ENCODE data around the gene TWNK. TPM values are rescaled to one million over a fixed set of nuclear protein-coding genes. Genes with fewer than 3 reads are reported as not detected.

The TWNK gene
- total and polyA plus RNA-seq, 2 of the 4 experiments (the other 2 are of a cell fraction) = 7.7 to 8.8 TPM

DNA sequence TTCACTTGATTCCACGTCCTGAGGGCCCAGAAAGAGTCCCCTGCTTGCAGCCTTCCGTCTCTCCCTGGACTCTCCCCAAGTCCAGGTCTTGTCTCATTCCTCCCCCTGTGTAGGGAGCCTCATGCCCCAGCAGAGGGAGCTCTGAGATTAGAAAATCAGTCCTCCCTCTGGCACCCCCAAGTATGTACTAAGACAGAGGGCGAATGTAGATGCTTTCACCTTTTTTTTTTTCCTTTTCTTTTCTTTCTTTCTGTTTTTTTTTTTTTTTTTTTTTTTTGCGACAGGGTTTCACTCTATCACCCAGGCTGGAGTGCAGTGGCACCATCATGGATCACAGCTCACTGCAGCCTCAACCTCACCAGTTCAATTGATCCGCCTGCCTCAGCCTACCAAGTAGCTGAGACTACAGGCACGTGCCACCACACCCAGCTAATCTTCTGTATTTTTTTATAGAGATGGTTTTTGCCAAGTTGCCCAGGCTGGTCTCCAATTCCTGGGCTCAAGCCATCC lies 54.0 kb downstream of the TWNK start:
- Histone ChIP-seq H3K9me1 (ENCODE audit: insufficient read depth, low read length) (peaks cover 5% of the 10 kb centered on the region; the same call in 1 of the 2 replicates), H3K56ac (ENCODE audit: extremely low read depth, insufficient read depth, low read length) (no peak overlapping the region), H3K9ac (ENCODE audit: low read depth, low read length) (no peak overlapping the region), H4K20me1 (ENCODE audit: insufficient read depth, low read length) (peaks cover 7% of the 10 kb centered on the region; the same call in 1 of the 2 replicates), H3K14ac (replicated peaks; ENCODE audit: low read depth, low read length) (no peak overlapping the region), H2BK15ac (ENCODE audit: low read depth, low read length) (no peak overlapping the region), H4K5ac (ENCODE audit: low read depth, low read length) (no peak overlapping the region), H2BK5ac (ENCODE audit: low read depth, low read length, poor library complexity, severe bottlenecking) (no peak overlapping the region), H3K9me3 (ENCODE audit: control insufficient read depth, insufficient read depth, low read length) (no peaks in the 10 kb centered on the region), H2AFZ (replicated peaks; ENCODE audit: low read length, poor library complexity) (peak overlapping the region; percentile 52), H3K4me2 (ENCODE audit: low read depth, low read length) (no peak overlapping the region), H3K27ac (ENCODE audit: insufficient read depth, low read length) (no peak overlapping the region), H3K23ac (ENCODE audit: low read depth, low read length) (no peak overlapping the region), H4K91ac (ENCODE audit: insufficient read depth, low read depth, low read length) (no peak overlapping the region), H3K79me1 (ENCODE audit: low read depth in 1 of 2, low read length in 2 of 2) (peaks cover 7 to 21% of the 10 kb centered on the region in 2 experiments; a peak in 3 of 4 replicates), H3K4me3 (ENCODE audit: insufficient read depth, low read depth, low read length) (no peak overlapping the region), H2BK20ac (ENCODE audit: low read depth, low read length) (no peak overlapping the region), H2BK120ac (ENCODE audit: low read depth, low read length) (no peak overlapping the region), H3K27me3 (ENCODE audit: control insufficient read depth, insufficient read depth, low read length) (no peaks in the 10 kb centered on the region), H3K4ac (ENCODE audit: low read depth, low read length) (no peak overlapping the region), H3K18ac (ENCODE audit: low read depth, low read length) (no peak overlapping the region), H3K4me1 (ENCODE audit: control insufficient read depth, insufficient read depth, low read length) (peaks cover 10% of the 10 kb centered on the region), H3K36me3 (ENCODE audit: control insufficient read depth, insufficient read depth, low read length) (peaks cover 32% of the 10 kb centered on the region), H4K8ac (ENCODE audit: low read depth in 2 of 2, low read length in 2 of 2) (peak overlapping the region in 1 of 2 experiments; percentile 5; a peak in 1 of 4 replicates), H2AK5ac (ENCODE audit: low read depth, low read length) (no peak overlapping the region), H2AK9ac (replicated peaks; ENCODE audit: low read depth, low read length, poor library complexity) (no peak overlapping the region)
- in situ Hi-C loops (cut with MboI; ENCODE audit: low sequenced_read_pairs) (no loop called here), intact Hi-C loops (cut with micrococcal nuclease) (loop anchor here (1.0 kb wide), 2 partner anchors 27 to 101 kb away; no protein-coding TSS in a partner anchor), dilution Hi-C loops (cut with HindIII; ENCODE audit: low sequenced_read_pairs, unreplicated experiment) (no loop called here)
- DNase-seq = peak; percentile 88
- TF ChIP-seq, protein P1, sequence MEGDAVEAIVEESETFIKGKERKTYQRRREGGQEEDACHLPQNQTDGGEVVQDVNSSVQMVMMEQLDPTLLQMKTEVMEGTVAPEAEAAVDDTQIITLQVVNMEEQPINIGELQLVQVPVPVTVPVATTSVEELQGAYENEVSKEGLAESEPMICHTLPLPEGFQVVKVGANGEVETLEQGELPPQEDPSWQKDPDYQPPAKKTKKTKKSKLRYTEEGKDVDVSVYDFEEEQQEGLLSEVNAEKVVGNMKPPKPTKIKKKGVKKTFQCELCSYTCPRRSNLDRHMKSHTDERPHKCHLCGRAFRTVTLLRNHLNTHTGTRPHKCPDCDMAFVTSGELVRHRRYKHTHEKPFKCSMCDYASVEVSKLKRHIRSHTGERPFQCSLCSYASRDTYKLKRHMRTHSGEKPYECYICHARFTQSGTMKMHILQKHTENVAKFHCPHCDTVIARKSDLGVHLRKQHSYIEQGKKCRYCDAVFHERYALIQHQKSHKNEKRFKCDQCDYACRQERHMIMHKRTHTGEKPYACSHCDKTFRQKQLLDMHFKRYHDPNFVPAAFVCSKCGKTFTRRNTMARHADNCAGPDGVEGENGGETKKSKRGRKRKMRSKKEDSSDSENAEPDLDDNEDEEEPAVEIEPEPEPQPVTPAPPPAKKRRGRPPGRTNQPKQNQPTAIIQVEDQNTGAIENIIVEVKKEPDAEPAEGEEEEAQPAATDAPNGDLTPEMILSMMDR (conservative IDR thresholded peaks at IDR 0.05; ENCODE audit: low read depth, low read length) = peak; percentile 92
- TF ChIP-seq SMC3 (IDR thresholded peaks at IDR 0.05; ENCODE audit: low read depth, low read length) (peak; percentile 83), RAD21 (IDR thresholded peaks at IDR 0.05; ENCODE audit: low read length) (peak; percentile 86), POLR2A (IDR thresholded peaks at IDR 0.05; ENCODE audit: low read depth, low read length) (no peak), USF2 (IDR thresholded peaks at IDR 0.05; ENCODE audit: low read depth, low read length) (no peak), CHD1 (IDR thresholded peaks at IDR 0.05; ENCODE audit: low read depth, low read length) (no peak), NFE2L2 (IDR thresholded peaks at IDR 0.05; ENCODE audit: low read depth, low read length) (no peak), MAZ (IDR thresholded peaks at IDR 0.05; ENCODE audit: borderline replicate concordance, low read depth, low read length) (peak; percentile 59; the same call in 1 of the 2 replicates), BHLHE40 (IDR thresholded peaks at IDR 0.05; ENCODE audit: low read depth, low read length) (no peak), FOS (IDR thresholded peaks at IDR 0.05; ENCODE audit: low read depth, low read length) (no peak), CEBPB (IDR thresholded peaks at IDR 0.05; ENCODE audit: low read depth, low read length) (no peak)
- TF ChIP-seq, protein P2, sequence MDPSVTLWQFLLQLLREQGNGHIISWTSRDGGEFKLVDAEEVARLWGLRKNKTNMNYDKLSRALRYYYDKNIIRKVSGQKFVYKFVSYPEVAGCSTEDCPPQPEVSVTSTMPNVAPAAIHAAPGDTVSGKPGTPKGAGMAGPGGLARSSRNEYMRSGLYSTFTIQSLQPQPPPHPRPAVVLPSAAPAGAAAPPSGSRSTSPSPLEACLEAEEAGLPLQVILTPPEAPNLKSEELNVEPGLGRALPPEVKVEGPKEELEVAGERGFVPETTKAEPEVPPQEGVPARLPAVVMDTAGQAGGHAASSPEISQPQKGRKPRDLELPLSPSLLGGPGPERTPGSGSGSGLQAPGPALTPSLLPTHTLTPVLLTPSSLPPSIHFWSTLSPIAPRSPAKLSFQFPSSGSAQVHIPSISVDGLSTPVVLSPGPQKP (IDR thresholded peaks at IDR 0.05; ENCODE audit: borderline replicate concordance, low read depth, low read length) = no peak
- CTCF ChIA-PET = interaction anchor here (0.6 to 2.1 kb wide), 9 partner anchors 9 to 144 kb away, joined by 3 to 7 read pairs (median 4); partner anchors contain the start of genes PDZD7 and SFXN3
- WGBS, 2 experiments (ENCODE audit: extremely low coverage in 2 of 2, insufficient read length in 1 of 2) = no CpG with 5 or more reads among the region's 6 CpGs
- BruUV-seq (replicated peaks) = no TSS peak
- peak; percentile 73 for ATAC-seq (ENCODE audit: low read depth)
- POLR2A ChIA-PET (ENCODE audit: unreplicated experiment) = no interaction called here
